HEK293 (cell line): ENCODE measurements around the gene SDC1.

Source experiments
- CTCF ChIA-PET: fragments of 350-600 bp; formaldehyde crosslinking; extraction: SDS; loops from one replicate; lab custom pipeline; 2021; ENCODE audit warnings: antibody characterized with exemption; lab: Yijun Ruan, JAX
- POLR2A ChIA-PET: fragments of 300-600 bp; formaldehyde crosslinking; extraction: SDS; loops from one replicate; lab custom pipeline; 2020; ENCODE audit warnings: antibody characterized with exemption, inconsistent platforms; lab: Yijun Ruan, JAX
- H3K27ac ChIP-seq: fragments of 200-500 bp; sonication (Bioruptor generic); 2 replicates; pipeline ENCODE4 v1.5.1; 2014; ENCODE audit warnings: low read depth, low read length, control low read depth, inconsistent platforms; ENCODE audit errors: extremely low read depth
- H3K36me3 ChIP-seq, 2 experiments: fragments of 200-500 bp in 1 of 2; sonication (Bioruptor generic) in 1 of 2; 1 replicate in 1 of 2; 2 replicates in 1 of 2; pipeline ENCODE4 v1.5.1; 2014 to 2017; ENCODE audit warnings: inconsistent platforms in 2 of 2, low read length in 2 of 2; ENCODE audit not compliant: control insufficient read depth in 2 of 2, insufficient read depth in 1 of 2
- H3K4me1 ChIP-seq: fragments of 200-500 bp; sonication (Bioruptor generic); 2 replicates; pipeline ENCODE4 v1.5.1; 2014; ENCODE audit warnings: mild to moderate bottlenecking, low read length, inconsistent platforms; ENCODE audit not compliant: control insufficient read depth, insufficient read depth
- H3K4me3 ChIP-seq: 2 replicates; pipeline ENCODE4 v1.5.1; 2011; ENCODE audit warnings: low read depth, mild to moderate bottlenecking, control low read depth, low read length, moderate library complexity
- H3K9me3 ChIP-seq: fragments of 200-500 bp; sonication (Bioruptor generic); 2 replicates; pipeline ENCODE4 v1.5.1; 2014; ENCODE audit warnings: low read depth, low read length, inconsistent platforms; ENCODE audit not compliant: control insufficient read depth, insufficient read depth
- GLI2 ChIP-seq: fragments of 450-650 bp; formaldehyde crosslinking; IDR thresholded peaks from 2 replicates; pipeline ENCODE4; 2017; ENCODE audit warnings: missing biosample characterization, missing genetic modification characterization, low read depth, borderline replicate concordance
- GLIS2 ChIP-seq: fragments of 450-650 bp; formaldehyde crosslinking; IDR thresholded peaks from 2 replicates; pipeline ENCODE4 v1.5.1; 2016; ENCODE audit warnings: missing biosample characterization, missing genetic modification characterization
- PRDM1 ChIP-seq: fragments of 450-650 bp; formaldehyde crosslinking; IDR thresholded peaks from 2 replicates; pipeline ENCODE4; 2016; ENCODE audit warnings: missing biosample characterization, missing genetic modification characterization
- ZBTB21 ChIP-seq: fragments of 450-650 bp; formaldehyde crosslinking; IDR thresholded peaks from 2 replicates; pipeline ENCODE4 v1.5.1; 2017; ENCODE audit warnings: missing biosample characterization, missing genetic modification characterization
- ZBTB48 ChIP-seq: fragments of 450-650 bp; formaldehyde crosslinking; IDR thresholded peaks from 2 replicates; pipeline ENCODE4 v1.5.1; 2016; ENCODE audit warnings: missing biosample characterization, missing genetic modification characterization
- ZIC2 ChIP-seq: fragments of 450-650 bp; formaldehyde crosslinking; IDR thresholded peaks from 2 replicates; pipeline ENCODE4 v1.5.1; 2016; ENCODE audit warnings: missing biosample characterization, missing genetic modification characterization
- ZNF132 ChIP-seq: fragments of 450-650 bp; formaldehyde crosslinking; IDR thresholded peaks from 2 replicates; pipeline ENCODE4 v1.5.1; 2017; ENCODE audit warnings: missing biosample characterization, missing genetic modification characterization, borderline replicate concordance
- ZNF174 ChIP-seq: fragments of 450-650 bp; formaldehyde crosslinking; IDR thresholded peaks from 2 replicates; pipeline ENCODE4 v1.5.0; 2017; ENCODE audit warnings: missing biosample characterization, mild to moderate bottlenecking, missing genetic modification characterization
- ZNF354C ChIP-seq: fragments of 450-650 bp; formaldehyde crosslinking; IDR thresholded peaks from 2 replicates; pipeline ENCODE4 v1.5.1; 2016; ENCODE audit warnings: missing biosample characterization, missing genetic modification characterization, low read depth, borderline replicate concordance
- ZNF366 ChIP-seq: fragments of 450-650 bp; formaldehyde crosslinking; conservative IDR thresholded peaks from 2 replicates; pipeline ENCODE4 v1.5.1; 2016; ENCODE audit warnings: missing biosample characterization, missing genetic modification characterization
- ZNF473 ChIP-seq: fragments of 450-650 bp; formaldehyde crosslinking; IDR thresholded peaks from 2 replicates; pipeline ENCODE4 v1.5.1; 2017; ENCODE audit warnings: missing biosample characterization, missing genetic modification characterization
- ZNF596 ChIP-seq: fragments of 450-650 bp; IDR thresholded peaks from 2 replicates; pipeline ENCODE4 v1.5.0; 2018; ENCODE audit warnings: missing biosample characterization, mild to moderate bottlenecking, missing genetic modification characterization, moderate library complexity
- TF ChIP-seq, protein P1 (sequence below): fragments of 450-650 bp; formaldehyde crosslinking; IDR thresholded peaks from 2 replicates; pipeline ENCODE4 v1.5.1; 2016; ENCODE audit warnings: missing biosample characterization, missing genetic modification characterization
- TF ChIP-seq, protein P2 (sequence below): fragments of 450-650 bp; formaldehyde crosslinking; IDR thresholded peaks from 2 replicates; pipeline ENCODE4 v1.5.1; 2016; ENCODE audit warnings: missing biosample characterization, missing genetic modification characterization
- TF ChIP-seq, protein P3 (sequence below): fragments of 450-650 bp; formaldehyde crosslinking; IDR thresholded peaks from 2 replicates; pipeline ENCODE4 v1.5.1; 2016; ENCODE audit warnings: missing biosample characterization, missing genetic modification characterization, low read depth
- TF ChIP-seq, protein P4 (sequence below): fragments of 450-650 bp; formaldehyde crosslinking; IDR thresholded peaks from 2 replicates; pipeline ENCODE4 v1.5.1; 2016; ENCODE audit warnings: missing biosample characterization, missing genetic modification characterization
- TF ChIP-seq, protein P5 (sequence below): fragments of 450-650 bp; IDR thresholded peaks from 2 replicates; pipeline ENCODE4 v1.5.1; 2018; ENCODE audit warnings: missing biosample characterization, missing genetic modification characterization

The SDC1 gene

DNA sequence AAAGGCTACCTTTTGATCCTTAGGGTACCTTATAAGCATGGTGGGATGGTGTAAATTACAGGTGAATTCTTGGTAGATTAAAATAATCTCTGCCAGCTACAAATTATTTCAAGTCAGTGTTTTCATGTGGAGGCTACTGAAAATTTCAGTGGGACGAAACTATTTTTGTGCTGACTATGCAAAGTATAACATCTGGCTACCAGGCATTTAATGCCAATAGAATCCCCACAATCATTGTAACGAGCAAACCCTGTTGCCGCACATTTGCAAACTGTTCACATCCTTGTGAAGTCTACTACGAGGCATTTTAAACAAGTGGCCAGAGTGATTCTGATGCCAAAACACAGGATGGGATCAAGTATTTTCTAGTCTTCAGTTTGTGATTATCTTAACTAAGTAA is 48.1 kb upstream of the SDC1 start:
- TF ChIP-seq ZNF174 (tag by site-specific recombination) (no peak), ZBTB48 (no peak), PRDM1 (tag by site-specific recombination) (no peak), ZNF132 (tag by site-specific recombination) (no peak), ZBTB21 (tag by site-specific recombination) (no peak), ZNF596 (tag by site-specific recombination) (no peak), GLIS2 (tag by site-specific recombination) (no peak), ZNF354C (tag by site-specific recombination) (no peak), GLI2 (tag by site-specific recombination) (no peak), ZNF473 (no peak), ZIC2 (tag by site-specific recombination) (no peak), ZNF366 (no peak)
- TF ChIP-seq, protein P1, sequence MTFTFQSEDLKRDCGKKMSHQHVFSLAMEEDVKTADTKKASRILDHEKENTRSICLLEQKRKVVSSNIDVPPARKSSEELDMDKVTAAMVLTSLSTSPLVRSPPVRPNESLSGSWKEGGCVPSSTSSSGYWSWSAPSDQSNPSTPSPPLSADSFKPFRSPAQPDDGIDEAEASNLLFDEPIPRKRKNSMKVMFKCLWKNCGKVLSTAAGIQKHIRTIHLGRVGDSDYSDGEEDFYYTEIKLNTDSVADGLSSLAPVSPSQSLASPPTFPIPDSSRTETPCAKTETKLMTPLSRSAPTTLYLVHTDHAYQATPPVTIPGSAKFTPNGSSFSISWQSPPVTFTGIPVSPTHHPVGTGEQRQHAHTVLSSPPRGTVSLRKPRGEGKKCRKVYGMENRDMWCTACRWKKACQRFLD (tag by site-specific recombination): no peak
- TF ChIP-seq, protein P2, sequence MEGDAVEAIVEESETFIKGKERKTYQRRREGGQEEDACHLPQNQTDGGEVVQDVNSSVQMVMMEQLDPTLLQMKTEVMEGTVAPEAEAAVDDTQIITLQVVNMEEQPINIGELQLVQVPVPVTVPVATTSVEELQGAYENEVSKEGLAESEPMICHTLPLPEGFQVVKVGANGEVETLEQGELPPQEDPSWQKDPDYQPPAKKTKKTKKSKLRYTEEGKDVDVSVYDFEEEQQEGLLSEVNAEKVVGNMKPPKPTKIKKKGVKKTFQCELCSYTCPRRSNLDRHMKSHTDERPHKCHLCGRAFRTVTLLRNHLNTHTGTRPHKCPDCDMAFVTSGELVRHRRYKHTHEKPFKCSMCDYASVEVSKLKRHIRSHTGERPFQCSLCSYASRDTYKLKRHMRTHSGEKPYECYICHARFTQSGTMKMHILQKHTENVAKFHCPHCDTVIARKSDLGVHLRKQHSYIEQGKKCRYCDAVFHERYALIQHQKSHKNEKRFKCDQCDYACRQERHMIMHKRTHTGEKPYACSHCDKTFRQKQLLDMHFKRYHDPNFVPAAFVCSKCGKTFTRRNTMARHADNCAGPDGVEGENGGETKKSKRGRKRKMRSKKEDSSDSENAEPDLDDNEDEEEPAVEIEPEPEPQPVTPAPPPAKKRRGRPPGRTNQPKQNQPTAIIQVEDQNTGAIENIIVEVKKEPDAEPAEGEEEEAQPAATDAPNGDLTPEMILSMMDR: no peak
- TF ChIP-seq, protein P3, sequence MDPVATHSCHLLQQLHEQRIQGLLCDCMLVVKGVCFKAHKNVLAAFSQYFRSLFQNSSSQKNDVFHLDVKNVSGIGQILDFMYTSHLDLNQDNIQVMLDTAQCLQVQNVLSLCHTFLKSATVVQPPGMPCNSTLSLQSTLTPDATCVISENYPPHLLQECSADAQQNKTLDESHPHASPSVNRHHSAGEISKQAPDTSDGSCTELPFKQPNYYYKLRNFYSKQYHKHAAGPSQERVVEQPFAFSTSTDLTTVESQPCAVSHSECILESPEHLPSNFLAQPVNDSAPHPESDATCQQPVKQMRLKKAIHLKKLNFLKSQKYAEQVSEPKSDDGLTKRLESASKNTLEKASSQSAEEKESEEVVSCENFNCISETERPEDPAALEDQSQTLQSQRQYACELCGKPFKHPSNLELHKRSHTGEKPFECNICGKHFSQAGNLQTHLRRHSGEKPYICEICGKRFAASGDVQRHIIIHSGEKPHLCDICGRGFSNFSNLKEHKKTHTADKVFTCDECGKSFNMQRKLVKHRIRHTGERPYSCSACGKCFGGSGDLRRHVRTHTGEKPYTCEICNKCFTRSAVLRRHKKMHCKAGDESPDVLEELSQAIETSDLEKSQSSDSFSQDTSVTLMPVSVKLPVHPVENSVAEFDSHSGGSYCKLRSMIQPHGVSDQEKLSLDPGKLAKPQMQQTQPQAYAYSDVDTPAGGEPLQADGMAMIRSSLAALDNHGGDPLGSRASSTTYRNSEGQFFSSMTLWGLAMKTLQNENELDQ (tag by site-specific recombination): no peak
- TF ChIP-seq, protein P4, sequence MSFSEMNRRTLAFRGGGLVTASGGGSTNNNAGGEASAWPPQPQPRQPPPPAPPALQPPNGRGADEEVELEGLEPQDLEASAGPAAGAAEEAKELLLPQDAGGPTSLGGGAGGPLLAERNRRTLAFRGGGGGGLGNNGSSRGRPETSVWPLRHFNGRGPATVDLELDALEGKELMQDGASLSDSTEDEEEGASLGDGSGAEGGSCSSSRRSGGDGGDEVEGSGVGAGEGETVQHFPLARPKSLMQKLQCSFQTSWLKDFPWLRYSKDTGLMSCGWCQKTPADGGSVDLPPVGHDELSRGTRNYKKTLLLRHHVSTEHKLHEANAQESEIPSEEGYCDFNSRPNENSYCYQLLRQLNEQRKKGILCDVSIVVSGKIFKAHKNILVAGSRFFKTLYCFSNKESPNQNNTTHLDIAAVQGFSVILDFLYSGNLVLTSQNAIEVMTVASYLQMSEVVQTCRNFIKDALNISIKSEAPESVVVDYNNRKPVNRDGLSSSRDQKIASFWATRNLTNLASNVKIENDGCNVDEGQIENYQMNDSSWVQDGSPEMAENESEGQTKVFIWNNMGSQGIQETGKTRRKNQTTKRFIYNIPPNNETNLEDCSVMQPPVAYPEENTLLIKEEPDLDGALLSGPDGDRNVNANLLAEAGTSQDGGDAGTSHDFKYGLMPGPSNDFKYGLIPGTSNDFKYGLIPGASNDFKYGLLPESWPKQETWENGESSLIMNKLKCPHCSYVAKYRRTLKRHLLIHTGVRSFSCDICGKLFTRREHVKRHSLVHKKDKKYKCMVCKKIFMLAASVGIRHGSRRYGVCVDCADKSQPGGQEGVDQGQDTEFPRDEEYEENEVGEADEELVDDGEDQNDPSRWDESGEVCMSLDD (tag by site-specific recombination): no peak
- TF ChIP-seq, protein P5, sequence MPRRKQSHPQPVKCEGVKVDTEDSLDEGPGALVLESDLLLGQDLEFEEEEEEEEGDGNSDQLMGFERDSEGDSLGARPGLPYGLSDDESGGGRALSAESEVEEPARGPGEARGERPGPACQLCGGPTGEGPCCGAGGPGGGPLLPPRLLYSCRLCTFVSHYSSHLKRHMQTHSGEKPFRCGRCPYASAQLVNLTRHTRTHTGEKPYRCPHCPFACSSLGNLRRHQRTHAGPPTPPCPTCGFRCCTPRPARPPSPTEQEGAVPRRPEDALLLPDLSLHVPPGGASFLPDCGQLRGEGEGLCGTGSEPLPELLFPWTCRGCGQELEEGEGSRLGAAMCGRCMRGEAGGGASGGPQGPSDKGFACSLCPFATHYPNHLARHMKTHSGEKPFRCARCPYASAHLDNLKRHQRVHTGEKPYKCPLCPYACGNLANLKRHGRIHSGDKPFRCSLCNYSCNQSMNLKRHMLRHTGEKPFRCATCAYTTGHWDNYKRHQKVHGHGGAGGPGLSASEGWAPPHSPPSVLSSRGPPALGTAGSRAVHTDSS (tag by site-specific recombination): no peak
- Histone ChIP-seq H3K9me3 (no peaks in the 10 kb centered on the region), H3K4me1 (0 out of 2 replicates have a peak, but pooled peaks cover 3% of the 10 kb centered on the region), H3K36me3 (peaks cover 11 to 34% of the 10 kb centered on the region in 2 experiments), H3K4me3 (no peak overlapping the region), H3K27ac (no peak overlapping the region)
- ChIA-PET CTCF (interaction anchor here (0.5 to 1.5 kb wide), 3 partner anchors 10 to 986 kb away, joined by 3 to 7 read pairs (median 3); no protein-coding TSS in a partner anchor), POLR2A (no interaction called here)
